ENCODE measurements around the gene CHKA.
A peak's percentile ranks its signal among the peaks of the same experiment; 100 is the strongest.

CHKA gene

DNA sequence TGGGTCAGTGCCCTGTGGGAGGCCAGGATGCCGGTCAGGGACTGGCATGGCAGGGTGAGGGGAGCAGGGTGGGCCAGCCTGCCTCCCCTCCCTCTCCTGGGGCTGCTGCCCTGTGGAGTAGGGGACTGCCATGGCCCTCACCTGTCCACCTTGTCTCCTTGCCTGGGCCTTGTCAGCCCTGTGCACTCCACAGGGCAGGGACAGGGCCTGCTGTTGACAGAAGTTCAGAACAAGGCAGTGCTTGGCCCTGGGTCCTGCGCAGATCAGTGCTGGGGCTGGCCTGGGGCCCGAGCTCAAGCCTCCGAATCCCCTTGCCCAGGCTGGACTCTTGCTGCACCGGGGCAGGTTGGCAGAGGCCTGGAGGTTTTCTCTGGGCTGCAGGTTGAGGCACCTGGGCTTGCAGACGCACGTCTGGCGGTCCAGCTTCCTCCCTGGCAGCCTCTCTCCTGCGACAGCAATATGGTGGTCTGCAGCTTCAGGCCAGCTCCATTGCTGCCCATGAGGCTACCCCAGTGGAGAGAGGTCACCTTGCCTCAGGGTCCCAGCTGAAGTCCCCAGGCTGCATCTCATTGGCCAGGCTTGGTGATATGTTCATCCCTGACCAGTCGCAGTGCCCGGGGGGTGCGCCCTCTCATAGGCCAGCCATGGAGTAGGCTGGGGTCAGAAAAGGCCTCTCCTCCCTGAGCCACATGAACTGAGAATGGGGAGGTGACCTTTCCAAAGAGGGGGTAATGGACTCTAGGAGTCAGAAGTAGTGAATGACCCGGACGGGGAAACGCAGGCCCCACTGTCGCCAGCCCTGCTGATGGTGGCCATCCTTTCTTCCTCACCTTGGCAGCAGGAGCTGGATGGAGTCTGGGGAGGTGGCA is 21.5 kb upstream of the CHKA start:
- DNase-seq = no peak

- peak; percentile 98 for DNase-seq
Measured at GRCh38 chr11:68142028-68142412, 20.8 kb upstream of the CHKA start.

- DNase-seq = no peak
Measured at GRCh38 chr11:68141246-68142027, 20.2 kb upstream of the CHKA start.

- peak; percentile 61 for DNase-seq
Measured at GRCh38 chr11:68140496-68141245, 19.5 kb upstream of the CHKA start.

- peak; percentile 72 for DNase-seq
Measured at GRCh38 chr11:68138237-68138636, 17.0 kb upstream of the CHKA start.

DNA sequence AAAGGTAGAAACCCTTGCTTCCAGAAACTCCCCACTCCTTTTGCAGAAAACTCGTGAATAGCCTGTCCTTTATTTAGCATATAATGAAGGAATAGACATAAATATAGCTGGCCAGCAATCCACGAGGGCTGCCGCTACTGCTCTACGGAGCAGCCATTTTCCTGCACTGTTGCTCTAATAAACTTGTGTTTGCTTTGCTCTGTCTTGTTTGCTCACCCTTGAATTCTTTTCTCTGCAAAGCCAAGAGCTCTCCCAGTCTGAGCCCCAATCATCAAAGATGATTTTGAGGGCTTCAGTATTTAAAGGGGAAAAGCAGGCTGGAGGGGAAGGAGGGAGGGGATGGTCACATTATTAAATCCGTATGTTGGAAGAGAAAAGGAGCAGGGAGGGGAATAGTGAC is 16.6 kb upstream of the CHKA start:
- no peak for DNase-seq

DNA sequence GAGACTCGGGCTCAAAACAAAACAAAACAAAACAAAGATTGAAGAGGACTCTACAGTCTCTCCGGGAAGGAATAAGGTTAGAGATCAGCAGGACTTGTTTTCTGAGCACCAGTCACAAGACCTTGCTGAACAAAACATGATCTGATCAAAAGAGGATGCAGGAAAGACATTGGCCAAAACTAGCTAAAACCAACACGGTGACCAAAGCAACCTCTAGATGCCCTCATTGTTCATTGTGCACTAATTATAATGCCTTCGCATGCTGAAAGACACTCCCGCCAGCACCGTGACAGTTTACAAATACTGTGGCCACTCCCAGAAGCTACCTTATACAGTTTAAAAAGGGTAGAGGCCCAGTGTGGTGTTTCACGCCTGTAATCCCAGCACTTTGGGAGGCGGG is 15.7 kb upstream of the CHKA start:
- no peak for DNase-seq

- DNase-seq = no peak
Measured at GRCh38 chr11:68135161-68135560, 14.0 kb upstream of the CHKA start.

GRCh38 chr11:68133761-68134160 is 12.6 kb upstream of the CHKA start:
- DNase-seq = no peak

- no peak for DNase-seq
Measured at GRCh38 chr11:68130121-68130520, 8.9 kb upstream of the CHKA start.

DNA sequence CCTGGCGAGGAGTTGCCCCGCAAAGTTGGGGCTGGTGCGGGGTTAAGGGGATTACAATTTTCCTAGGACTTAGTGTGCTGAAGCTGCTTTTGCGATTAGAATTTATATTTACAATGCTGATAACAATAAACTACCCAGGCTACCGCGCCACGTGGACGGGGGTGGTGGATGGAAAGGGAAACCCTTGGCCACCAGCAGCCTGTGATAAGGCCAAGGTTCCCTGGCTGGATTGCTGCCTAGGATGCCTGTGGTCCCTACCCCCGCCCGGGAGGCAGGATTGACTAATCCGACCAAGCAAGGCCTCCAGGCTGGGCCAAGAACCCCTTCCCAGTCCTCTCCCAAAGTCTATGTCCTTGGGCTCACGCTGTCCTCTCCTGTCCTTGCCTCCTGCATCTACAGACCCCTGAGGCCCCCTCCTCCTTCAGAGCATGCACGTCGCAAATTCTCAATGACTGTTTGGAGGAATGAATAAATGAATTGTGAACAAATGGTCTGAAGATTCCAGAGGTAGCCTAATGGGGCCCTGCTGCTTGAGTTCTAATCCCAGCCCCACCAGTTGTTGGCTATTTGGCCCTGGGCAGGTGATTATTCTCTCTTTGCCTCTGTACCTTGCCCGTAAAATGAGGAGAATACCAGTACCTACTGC is 7.6 kb upstream of the CHKA start:
- peak; percentile 99 for DNase-seq

GRCh38 chr11:68127714-68128681 is 6.8 kb upstream of the CHKA start:
- peak; percentile 97 for DNase-seq

DNA sequence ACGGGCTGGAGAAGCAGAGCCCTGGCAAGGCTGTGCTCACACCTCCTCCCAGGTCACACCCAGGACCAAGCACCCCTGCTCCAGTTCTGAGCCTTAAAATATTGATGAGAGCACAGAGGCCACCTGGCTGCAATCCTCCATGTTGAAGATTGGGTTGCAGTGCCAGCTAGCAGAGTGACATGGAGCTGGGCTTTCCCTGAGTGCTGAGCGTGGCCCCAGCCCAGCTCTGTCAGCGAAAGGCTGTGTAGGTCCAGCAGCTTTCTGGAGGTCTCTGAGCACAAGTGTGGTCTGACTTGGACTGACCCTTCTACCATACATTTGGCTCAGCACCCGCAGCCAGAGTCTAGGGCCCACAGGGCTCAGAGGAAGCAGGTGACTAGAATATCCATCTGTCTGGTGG is 4.0 kb upstream of the CHKA start:
- no peak for DNase-seq

DNA sequence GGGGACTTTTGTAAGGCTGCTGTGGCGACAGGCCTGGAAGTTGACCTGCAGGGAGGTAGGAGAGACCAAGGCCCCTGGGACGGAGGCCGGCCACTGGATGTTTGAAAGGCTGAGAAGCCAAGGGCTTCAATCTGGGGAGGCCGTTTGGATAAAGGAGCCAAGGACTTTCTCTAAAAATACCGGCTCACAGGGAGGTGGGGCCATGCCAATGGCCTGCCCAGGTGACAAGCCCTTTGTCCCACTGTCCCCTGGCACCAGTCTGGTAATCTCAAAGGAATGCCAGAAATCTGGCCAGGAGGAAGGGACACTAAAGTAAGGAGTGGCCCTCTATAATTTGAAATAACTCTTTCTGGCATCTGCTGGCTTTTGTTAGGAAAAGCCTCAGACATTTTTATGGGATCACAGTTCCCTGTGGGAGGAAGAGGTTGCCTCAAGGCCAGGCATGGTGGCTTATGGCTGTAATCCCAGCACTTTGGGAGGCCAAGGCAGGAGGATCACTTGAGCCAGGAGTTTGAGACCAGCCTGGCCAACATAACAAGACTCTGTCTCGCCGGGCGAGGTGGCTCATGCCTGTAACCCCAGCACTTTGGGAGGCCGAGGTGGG is 1.9 kb upstream of the CHKA start:
- no peak for DNase-seq

GRCh38 chr11:68120273-68121066 is 718 bp downstream of the CHKA start:
- DNase-seq = peak; percentile 95

DNA sequence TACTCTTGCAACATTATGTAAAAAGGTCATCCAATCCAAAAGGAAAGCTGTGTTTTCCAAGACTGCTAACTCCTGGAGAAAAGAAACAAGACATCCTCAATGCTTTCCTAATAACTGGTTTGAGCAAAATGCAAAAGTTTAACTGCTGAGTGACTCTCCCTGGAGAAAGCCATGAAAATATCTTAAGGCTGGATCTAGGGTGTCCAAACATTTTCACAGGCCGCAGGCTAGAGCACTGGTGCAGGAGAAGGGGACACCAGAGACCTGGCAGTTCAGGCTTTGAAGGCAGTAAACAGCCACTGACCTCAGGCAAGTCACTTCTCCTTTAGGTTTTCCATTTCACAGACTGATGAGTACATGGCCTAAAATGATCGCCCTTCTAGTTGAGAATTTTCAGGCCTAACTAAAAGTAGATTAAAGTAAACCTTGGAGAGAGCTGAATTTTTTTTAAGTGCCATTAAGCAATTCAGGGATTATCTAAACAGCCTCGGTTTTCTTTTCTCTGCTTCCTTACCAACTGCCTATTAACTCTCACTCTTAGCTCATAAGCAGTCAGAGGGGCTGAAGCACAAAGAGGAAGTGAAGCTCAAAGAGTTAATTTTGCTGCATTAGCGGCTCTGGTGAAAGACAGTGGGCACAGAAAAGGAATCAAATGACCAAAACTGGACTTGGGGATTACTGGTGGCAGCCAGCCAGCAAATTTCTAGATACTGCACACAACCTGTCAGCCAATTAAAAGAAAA is 2.3 kb downstream of the CHKA start:
- DNase-seq = peak; percentile 100

GRCh38 chr11:68117853-68118470 is 3.2 kb downstream of the CHKA start:
- DNase-seq = no peak

GRCh38 chr11:68116974-68117373 is 4.2 kb downstream of the CHKA start:
- DNase-seq = no peak

GRCh38 chr11:68116126-68116525 is 5.1 kb downstream of the CHKA start:
- DNase-seq = no peak

Measured in OCI-M1 (cell line).